GM18517 (cell line): ENCODE results near the gene GPR89B.
"Not testable (repeated sequence)": the region's sequence is repeated elsewhere in the genome, so short reads cannot be mapped to it uniquely, and the experiment has no call there.

Experiments used
- ATAC-seq: cut with Tn5 transposase; IDR thresholded peaks from one replicate; pipeline ENCODE4 v1.9.1; 2021; ENCODE audit warnings: mild to moderate bottlenecking, moderate library complexity; ENCODE audit not compliant: unreplicated experiment

GPR89B gene

DNA sequence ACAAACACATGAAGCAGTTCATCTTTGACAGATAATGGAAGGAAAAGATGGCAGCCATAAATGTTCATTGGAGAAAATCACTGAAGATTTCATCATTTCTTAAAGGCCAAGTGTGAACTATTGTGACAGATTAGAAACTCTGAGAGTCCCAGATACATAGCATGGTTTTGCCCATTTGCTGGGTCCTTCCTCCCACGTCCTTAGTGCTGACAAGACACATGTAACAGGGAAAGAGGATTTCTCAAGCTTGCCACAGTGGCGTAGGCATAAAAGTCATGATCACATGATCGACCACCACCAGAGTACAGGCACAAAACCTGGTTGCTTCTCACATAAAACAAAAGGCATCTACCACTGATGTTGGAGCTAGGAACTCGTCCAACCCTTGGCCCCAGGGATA, 98.8 kb downstream of the GPR89B start:
- not testable (repeated sequence) for ATAC-seq

DNA sequence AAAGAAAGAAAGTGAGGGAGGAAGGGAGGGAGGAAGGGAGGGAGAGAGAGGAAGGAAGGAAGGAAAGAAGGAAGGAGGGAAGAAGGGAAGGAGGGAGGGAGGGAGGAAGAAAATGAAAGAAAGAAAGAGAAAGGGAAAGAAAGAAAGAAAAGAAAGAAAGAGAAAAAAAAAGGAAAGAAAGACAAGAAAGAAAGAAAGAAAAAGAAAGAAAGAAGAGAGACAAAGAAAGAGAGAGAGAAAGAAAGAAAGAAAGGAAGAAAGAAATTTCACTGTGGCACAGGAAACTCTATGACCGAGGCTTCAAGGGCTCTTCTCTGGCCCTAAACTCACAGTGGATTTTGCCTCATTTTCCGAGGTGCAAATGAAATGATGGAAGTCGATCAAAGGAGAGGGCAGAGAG, 104.0 kb downstream of the GPR89B start:
- ATAC-seq = not testable (repeated sequence)

DNA sequence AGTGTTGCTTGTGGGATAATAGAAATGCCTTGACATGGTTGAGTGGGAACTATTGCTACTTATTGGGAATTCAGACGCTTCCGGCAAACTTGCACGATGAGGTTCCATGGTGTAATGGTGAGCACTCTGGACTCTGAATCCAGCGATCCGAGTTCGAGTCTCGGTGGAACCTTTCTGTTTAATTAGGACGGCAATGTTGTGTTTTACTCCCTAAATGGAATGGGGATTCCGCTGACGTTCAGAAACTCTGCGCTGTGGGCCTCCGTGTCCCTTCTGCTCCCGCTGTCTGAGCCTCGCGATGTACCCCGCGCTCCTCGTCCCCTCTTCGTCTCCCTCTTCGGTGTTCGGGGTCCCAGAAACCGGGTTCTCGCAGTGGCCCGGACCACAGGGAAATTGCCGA, 104.5 kb downstream of the GPR89B start:
- not testable (repeated sequence) for ATAC-seq

GRCh38 chr1:148033147-148033546, 104.9 kb downstream of the GPR89B start:
- ATAC-seq = not testable (repeated sequence)

DNA sequence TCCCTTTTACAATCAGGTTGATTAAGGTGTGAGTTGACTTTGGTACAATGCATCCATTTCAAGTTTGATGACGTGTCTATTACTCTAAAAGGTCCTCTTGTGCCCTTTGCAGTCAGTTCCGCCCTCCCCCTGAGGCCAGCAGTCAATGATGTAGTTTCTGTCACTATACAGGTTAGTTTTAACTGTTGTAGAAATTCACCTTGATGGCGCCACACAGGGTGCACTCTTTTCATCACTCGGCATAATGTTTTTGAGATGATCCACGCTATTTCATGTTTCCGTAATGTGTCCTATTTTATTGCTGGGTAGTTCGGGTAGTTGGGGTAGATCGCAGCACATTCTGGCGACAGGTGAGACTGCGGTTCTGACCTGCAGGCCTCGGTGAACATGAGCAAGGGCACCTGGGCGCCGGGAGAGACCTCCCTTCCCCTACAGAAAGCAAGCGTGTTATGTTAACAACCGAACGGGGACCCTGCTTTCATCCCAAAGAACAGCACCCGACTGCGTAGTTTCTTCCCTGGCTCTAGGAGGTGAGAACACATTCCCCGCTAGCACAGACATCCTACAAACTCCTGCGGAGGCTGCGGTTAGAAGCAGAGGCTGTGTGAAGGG, 109.7 kb downstream of the GPR89B start:
- peak; percentile 10 for ATAC-seq

DNA sequence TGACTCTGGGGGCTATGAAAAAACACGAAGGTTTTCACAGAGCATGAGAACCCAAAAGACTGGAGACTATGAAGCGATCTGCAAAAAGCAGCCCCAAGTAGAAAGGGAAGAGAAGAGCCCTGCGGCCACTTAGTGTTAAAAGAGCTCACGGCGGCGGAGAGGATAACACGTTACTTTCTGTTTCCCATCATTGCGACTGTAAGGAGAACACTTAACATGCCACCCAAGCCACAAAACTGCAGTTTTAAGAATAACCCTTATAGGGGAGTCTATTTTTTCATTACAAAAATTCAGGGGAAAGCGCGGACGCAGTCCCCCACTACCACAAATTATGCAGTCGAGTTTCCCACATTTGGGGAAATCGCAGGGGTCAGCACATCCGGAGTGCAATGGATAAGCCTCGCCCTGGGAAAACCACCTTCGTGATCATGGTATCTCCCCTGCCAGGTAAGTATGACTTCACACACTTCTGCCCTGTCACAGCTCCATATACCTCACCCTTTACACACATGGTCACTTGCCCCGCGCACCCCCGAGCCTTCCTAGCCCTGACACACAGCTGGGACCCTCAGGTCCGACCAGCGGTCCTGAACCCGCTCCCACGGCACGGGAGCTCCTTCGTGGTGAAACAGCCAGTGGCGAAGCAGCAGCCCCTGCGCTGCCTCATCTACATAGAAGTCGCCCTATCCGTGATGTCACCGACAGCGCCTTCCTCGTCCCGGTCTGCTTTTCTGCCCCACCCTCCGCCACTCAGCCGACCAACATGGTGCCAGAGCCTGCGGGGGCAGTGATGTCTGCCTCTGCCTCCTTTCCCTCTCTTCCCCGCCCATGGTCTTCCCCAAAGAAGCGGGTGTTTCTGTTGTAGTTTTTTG, 110.5 kb downstream of the GPR89B start:
- ATAC-seq = peak; percentile 88
